OCI-LY7 (cell line): ENCODE measurements around the gene CDCP1. TPM values are rescaled to one million over a fixed set of nuclear protein-coding genes. Genes with fewer than 3 reads are reported as not detected.

ENCODE experiments used
- BruUV-seq: library from RNA; stranded (reverse); fragments of 400-500 nt; replicated peaks from 2 replicates; lab custom pipeline; 2021; lab: Mats Ljungman, UMichigan
- CTCF ChIA-PET: fragments of 300-600 bp; sonication (Branson Sonifier 250); formaldehyde crosslinking; loops from one replicate; lab custom pipeline; 2022; ENCODE audit warnings: antibody characterized with exemption; ENCODE audit not compliant: unreplicated experiment; lab: Charles Lee
- POLR2A ChIA-PET: fragments of 300-600 bp; sonication (Branson Sonifier 250); formaldehyde crosslinking; loops from one replicate; lab custom pipeline; 2022; ENCODE audit warnings: antibody characterized with exemption; lab: Charles Lee
- DNase-seq: peaks from one replicate; pipeline ENCODE4 v3.0.0-alpha.2; 2015; ENCODE audit warnings: low spot score
- H2AFZ ChIP-seq: fragments of 200-600 bp; sonication (generic), shearing (Covaris generic); 2 replicates; pipeline ENCODE4 v1.6.1; 2014; ENCODE audit warnings: mild to moderate bottlenecking, antibody characterized with exemption, low read length, moderate library complexity
- H3K27ac ChIP-seq: fragments of 200-600 bp; sonication (generic); 2 replicates; pipeline ENCODE4 v1.5.1; 2014; ENCODE audit warnings: mixed run types, low read depth, mild to moderate bottlenecking, moderate library complexity, low read length, inconsistent platforms; ENCODE audit not compliant: poor library complexity, severe bottlenecking
- H3K36me3 ChIP-seq: fragments of 200-600 bp; sonication (generic); 2 replicates; pipeline ENCODE4 v1.6.1; 2014; ENCODE audit warnings: mild to moderate bottlenecking, antibody characterized with exemption, low read length, moderate library complexity, mixed read lengths; ENCODE audit not compliant: insufficient read depth
- H3K4me1 ChIP-seq: fragments of 200-600 bp; sonication (generic); 2 replicates; pipeline ENCODE4 v1.5.1; 2014; ENCODE audit warnings: mild to moderate bottlenecking, low read length; ENCODE audit not compliant: insufficient read depth, poor library complexity, severe bottlenecking
- H3K4me2 ChIP-seq: fragments of 200-600 bp; sonication (generic); 2 replicates; pipeline ENCODE4 v1.6.1; 2014; ENCODE audit warnings: mild to moderate bottlenecking, low read length
- H3K4me3 ChIP-seq: fragments of 200-600 bp; sonication (generic); 2 replicates; pipeline ENCODE4 v1.5.1; 2014; ENCODE audit warnings: mild to moderate bottlenecking, low read depth, low read length; ENCODE audit not compliant: poor library complexity, severe bottlenecking
- H3K79me2 ChIP-seq: fragments of 200-600 bp; sonication (generic); 2 replicates; pipeline ENCODE4 v1.6.1; 2016; ENCODE audit warnings: low read depth, mild to moderate bottlenecking, low read length, moderate library complexity, mixed read lengths; ENCODE audit not compliant: insufficient read depth
- H3K9me2 ChIP-seq: fragments of 200-600 bp; sonication (generic); 2 replicates; pipeline ENCODE4 v1.6.1; 2016; ENCODE audit warnings: mild to moderate bottlenecking, low read length, mixed read lengths; ENCODE audit not compliant: insufficient read depth
- H3K9me3 ChIP-seq: fragments of 200-600 bp; sonication (generic); 2 replicates; pipeline ENCODE4 v1.6.1; 2014; ENCODE audit warnings: mild to moderate bottlenecking, mixed run types, low read length, mixed read lengths
- H4K20me1 ChIP-seq: fragments of 200-600 bp; sonication (generic); 2 replicates; pipeline ENCODE4 v1.6.1; 2014; ENCODE audit warnings: mild to moderate bottlenecking, antibody characterized with exemption, low read length, moderate library complexity, mixed read lengths; ENCODE audit not compliant: insufficient read depth
- CTCF ChIP-seq: fragments of 200-600 bp; sonication (generic); conservative IDR thresholded peaks from 2 replicates; pipeline ENCODE4 v1.5.1; 2014; ENCODE audit warnings: mild to moderate bottlenecking, antibody characterized with exemption, low read length, moderate library complexity, mixed read lengths
- EZH2phosphoT487 ChIP-seq: fragments of 200-600 bp; sonication (generic); IDR thresholded peaks from 2 replicates; pipeline ENCODE4 v1.6.1; 2018; ENCODE audit warnings: low read depth, borderline replicate concordance, mild to moderate bottlenecking, mixed run types, antibody characterized with exemption, low read length, moderate library complexity, mixed read lengths
- intact Hi-C: fragments of 100-400 bp; cut with micrococcal nuclease; formaldehyde crosslinking; loops from one replicate; pipeline ENCODE4 v1.10.0; 2022; ENCODE audit not compliant: unreplicated experiment
- total RNA-seq, 2 experiments: library from RNA; depleted of rRNA in 1 of 2; stranded (reverse); fragments of >200 nt in 1 of 2; shearing (Covaris generic) in 1 of 2; gene quantifications; 2 replicates each; pipeline ENCODE4 v1.2.3, GENCODE V29; 2014 to 2022

Gene CDCP1
- total RNA-seq, 2 experiments from 2014 or later: not detected

GRCh38 chr3:45100981-45101407 is 45.2 kb downstream of the CDCP1 start:
- no peaks in the 10 kb centered on the region for H3K36me3 ChIP-seq
- no peak overlapping the region for H3K4me2 ChIP-seq
- no peak for DNase-seq
- ChIA-PET POLR2A (no interaction called here), CTCF (no interaction called here)
- no TSS peak for BruUV-seq
- no peak for TF ChIP-seq CTCF
- no peak for TF ChIP-seq EZH2phosphoT487
- no peak overlapping the region for H3K4me3 ChIP-seq
- no peaks in the 10 kb centered on the region for H4K20me1 ChIP-seq
- H3K4me1 ChIP-seq: no peaks in the 10 kb centered on the region
- H3K27ac ChIP-seq: no peak overlapping the region
- H3K9me2 ChIP-seq: no peaks in the 10 kb centered on the region
- no peak overlapping the region for H2AFZ ChIP-seq
- intact Hi-C loops: no loop called here
- no peaks in the 10 kb centered on the region for H3K9me3 ChIP-seq
- H3K79me2 ChIP-seq: no peaks in the 10 kb centered on the region

- H3K9me2 ChIP-seq: no peaks in the 10 kb centered on the region
- no peak for DNase-seq
- no peak overlapping the region for H2AFZ ChIP-seq
- no peak overlapping the region for H3K4me2 ChIP-seq
- no peaks in the 10 kb centered on the region for H3K9me3 ChIP-seq
- TF ChIP-seq EZH2phosphoT487 (no peak), CTCF (no peak)
- BruUV-seq: no TSS peak
- no peak overlapping the region for H3K4me3 ChIP-seq
- no peaks in the 10 kb centered on the region for H3K4me1 ChIP-seq
- ChIA-PET CTCF (no interaction called here), POLR2A (no interaction called here)
- H4K20me1 ChIP-seq: no peaks in the 10 kb centered on the region
- no peaks in the 10 kb centered on the region for H3K36me3 ChIP-seq
- intact Hi-C loops: no loop called here
- H3K27ac ChIP-seq: no peak overlapping the region
- no peaks in the 10 kb centered on the region for H3K79me2 ChIP-seq
Measured at GRCh38 chr3:45098310-45098709, 47.9 kb downstream of the CDCP1 start.

DNA sequence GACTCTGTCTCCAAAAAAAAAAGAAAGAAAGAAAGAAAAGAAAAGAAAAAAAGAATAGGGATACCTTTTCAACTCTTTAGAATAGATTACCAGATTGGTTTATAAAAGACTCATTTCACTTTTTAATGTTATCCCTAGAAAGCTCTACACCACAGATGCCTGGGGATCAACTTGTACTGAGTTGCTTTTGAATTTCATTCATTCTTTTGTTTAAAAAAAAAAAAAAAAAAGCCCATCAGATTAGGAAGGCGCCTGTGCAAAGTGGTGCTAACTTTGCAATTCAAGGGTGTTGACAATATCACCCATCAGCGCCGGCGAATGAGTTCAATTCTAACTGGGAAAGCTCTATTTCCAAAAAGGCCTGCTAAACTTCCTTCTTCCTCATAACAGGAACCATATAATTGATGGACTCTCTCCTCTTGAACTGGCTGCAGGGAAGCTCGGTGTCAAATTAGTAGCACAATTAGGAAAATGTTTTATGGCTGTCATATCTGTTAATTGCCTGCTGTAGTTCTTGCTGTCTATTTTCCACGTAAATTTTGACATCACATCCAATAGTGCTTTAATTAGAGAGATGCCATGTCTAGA is 48.8 kb downstream of the CDCP1 start:
- Histone ChIP-seq H2AFZ (no peak overlapping the region), H3K4me1 (no peaks in the 10 kb centered on the region), H3K4me2 (no peak overlapping the region), H3K4me3 (no peak overlapping the region), H4K20me1 (no peaks in the 10 kb centered on the region), H3K9me2 (no peaks in the 10 kb centered on the region), H3K79me2 (no peaks in the 10 kb centered on the region), H3K27ac (no peak overlapping the region), H3K36me3 (no peaks in the 10 kb centered on the region), H3K9me3 (no peaks in the 10 kb centered on the region)
- ChIA-PET CTCF (no interaction called here), POLR2A (interaction anchor here (1.1 kb wide), 1 partner anchor 8 kb away, joined by 3 read pairs; no protein-coding TSS in a partner anchor)
- DNase-seq: no peak
- BruUV-seq: no TSS peak
- intact Hi-C loops: no loop called here
- TF ChIP-seq CTCF (no peak), EZH2phosphoT487 (no peak)
